Globus pallidus (tissue), 1 donor: ENCODE data around the gene GRID1.
"Not testable (repeated sequence)": the region's sequence is repeated elsewhere in the genome, so short reads cannot be mapped to it uniquely, and the experiment has no call there.

ENCODE experiments used
- DNase-seq: peaks from one replicate; pipeline ENCODE4 v3.0.0-alpha.2; 2015; ENCODE audit warnings: low spot score

The GRID1 gene

GRCh38 chr10:86135191-86135590, 231.4 kb downstream of the GRID1 start:
- no peak for DNase-seq

- no peak for DNase-seq
Observed at GRCh38 chr10:86130737-86131475, 235.7 kb downstream of the GRID1 start.

- DNase-seq = no peak
Observed at GRCh38 chr10:86130041-86130440, 236.6 kb downstream of the GRID1 start.

GRCh38 chr10:86128360-86128759, 238.2 kb downstream of the GRID1 start:
- DNase-seq = no peak

GRCh38 chr10:86127274-86127819, 239.2 kb downstream of the GRID1 start:
- DNase-seq = no peak

GRCh38 chr10:86124734-86125133, 241.9 kb downstream of the GRID1 start:
- DNase-seq = no peak

- no peak for DNase-seq
Observed at GRCh38 chr10:86123715-86124114, 242.9 kb downstream of the GRID1 start.

GRCh38 chr10:86123304-86123703, 243.3 kb downstream of the GRID1 start:
- DNase-seq = no peak

GRCh38 chr10:86122646-86123045, 243.9 kb downstream of the GRID1 start:
- no peak for DNase-seq

- DNase-seq = no peak
Observed at GRCh38 chr10:86121200-86121599, 245.4 kb downstream of the GRID1 start.

- DNase-seq = no peak
Observed at GRCh38 chr10:86117051-86117450, 249.5 kb downstream of the GRID1 start.

- no peak for DNase-seq
Observed at GRCh38 chr10:86113983-86114382, 252.6 kb downstream of the GRID1 start.

GRCh38 chr10:86113501-86113900, 253.1 kb downstream of the GRID1 start:
- no peak for DNase-seq

GRCh38 chr10:86113044-86113443, 253.6 kb downstream of the GRID1 start:
- no peak for DNase-seq

- DNase-seq = no peak
Observed at GRCh38 chr10:86111902-86112545, 254.6 kb downstream of the GRID1 start.

GRCh38 chr10:86110156-86110786, 256.3 kb downstream of the GRID1 start:
- DNase-seq = no peak

- no peak for DNase-seq
Observed at GRCh38 chr10:86109421-86109820, 257.2 kb downstream of the GRID1 start.

- DNase-seq = no peak
Observed at GRCh38 chr10:86108696-86109095, 257.9 kb downstream of the GRID1 start.

GRCh38 chr10:86107611-86108310, 258.8 kb downstream of the GRID1 start:
- DNase-seq = not testable (repeated sequence)

GRCh38 chr10:86107131-86107530, 259.5 kb downstream of the GRID1 start:
- no peak for DNase-seq

- DNase-seq = no peak
Observed at GRCh38 chr10:86106616-86107015, 260.0 kb downstream of the GRID1 start.

- DNase-seq = no peak
Observed at GRCh38 chr10:86105640-86106039, 261.0 kb downstream of the GRID1 start.
